OCI-LY3 (cell line): ENCODE data around the gene TBXAS1.

Experiments
- EZH2phosphoT487 ChIP-seq: fragments of 200-600 bp; shearing (Covaris generic); IDR thresholded peaks from 2 replicates; pipeline ENCODE4 v1.6.1; 2018; ENCODE audit warnings: antibody characterized with exemption, mixed run types, low read depth
- TF ChIP-seq, protein P1 (sequence below): fragments of 200-600, 300-600 bp; sonication (generic); IDR thresholded peaks from 2 replicates; pipeline ENCODE4 v1.5.1; 2014; ENCODE audit warnings: antibody characterized with exemption, low read length, low read depth

GRCh38 chr7:139916717-139917395 lies 87.8 kb downstream of the TBXAS1 start:
- no peak for TF ChIP-seq EZH2phosphoT487
- TF ChIP-seq, protein P1, sequence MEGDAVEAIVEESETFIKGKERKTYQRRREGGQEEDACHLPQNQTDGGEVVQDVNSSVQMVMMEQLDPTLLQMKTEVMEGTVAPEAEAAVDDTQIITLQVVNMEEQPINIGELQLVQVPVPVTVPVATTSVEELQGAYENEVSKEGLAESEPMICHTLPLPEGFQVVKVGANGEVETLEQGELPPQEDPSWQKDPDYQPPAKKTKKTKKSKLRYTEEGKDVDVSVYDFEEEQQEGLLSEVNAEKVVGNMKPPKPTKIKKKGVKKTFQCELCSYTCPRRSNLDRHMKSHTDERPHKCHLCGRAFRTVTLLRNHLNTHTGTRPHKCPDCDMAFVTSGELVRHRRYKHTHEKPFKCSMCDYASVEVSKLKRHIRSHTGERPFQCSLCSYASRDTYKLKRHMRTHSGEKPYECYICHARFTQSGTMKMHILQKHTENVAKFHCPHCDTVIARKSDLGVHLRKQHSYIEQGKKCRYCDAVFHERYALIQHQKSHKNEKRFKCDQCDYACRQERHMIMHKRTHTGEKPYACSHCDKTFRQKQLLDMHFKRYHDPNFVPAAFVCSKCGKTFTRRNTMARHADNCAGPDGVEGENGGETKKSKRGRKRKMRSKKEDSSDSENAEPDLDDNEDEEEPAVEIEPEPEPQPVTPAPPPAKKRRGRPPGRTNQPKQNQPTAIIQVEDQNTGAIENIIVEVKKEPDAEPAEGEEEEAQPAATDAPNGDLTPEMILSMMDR: no peak
